Neural cell (in vitro differentiated cells): Measurements from ENCODE around the gene KRT6C.

Experiments
- CTCF ChIP-seq: fragments of 450-650 bp; IDR thresholded peaks from 2 replicates; pipeline ENCODE4 v1.5.1; 2014; ENCODE audit warnings: antibody characterized with exemption, mild to moderate bottlenecking, moderate library complexity; ENCODE audit not compliant: poor library complexity, severe bottlenecking
- EP300 ChIP-seq: fragments of 450-650 bp; conservative IDR thresholded peaks from 2 replicates; pipeline ENCODE4 v1.6.1; 2014; ENCODE audit warnings: antibody characterized with exemption, mild to moderate bottlenecking, moderate library complexity; ENCODE audit not compliant: poor library complexity, severe bottlenecking
- EZH2 ChIP-seq: fragments of 200-600, 300-800 bp; shearing (Covaris generic), sonication (generic); IDR thresholded peaks from 2 replicates; pipeline ENCODE4 v1.6.1; 2014; ENCODE audit warnings: antibody characterized with exemption, low read length, borderline replicate concordance, mild to moderate bottlenecking; ENCODE audit not compliant: insufficient read depth, poor library complexity, severe bottlenecking
- POLR2AphosphoS5 ChIP-seq: IDR thresholded peaks from 2 replicates; pipeline ENCODE4 v1.6.1; 2012
- RAD21 ChIP-seq: fragments of 450-650 bp; conservative IDR thresholded peaks from 2 replicates; pipeline ENCODE4 v1.6.1; 2014; ENCODE audit warnings: antibody characterized with exemption, mild to moderate bottlenecking, moderate library complexity
- REST ChIP-seq: IDR thresholded peaks from 2 replicates; pipeline ENCODE4 v1.6.1; 2012; ENCODE audit warnings: borderline replicate concordance
- SMC3 ChIP-seq: fragments of 450-650 bp; conservative IDR thresholded peaks from 2 replicates; pipeline ENCODE4 v1.6.1; 2014; ENCODE audit warnings: antibody characterized with exemption, mild to moderate bottlenecking, moderate library complexity; ENCODE audit not compliant: poor library complexity

GRCh38 chr12:52494100-52494499, 20.5 kb upstream of the KRT6C start:
- no peak for TF ChIP-seq CTCF
- TF ChIP-seq POLR2AphosphoS5: no peak
- TF ChIP-seq EP300: no peak
- TF ChIP-seq SMC3: no peak
- no peak for TF ChIP-seq EZH2
- TF ChIP-seq RAD21: no peak
- TF ChIP-seq REST: no peak
